ENCODE data around the gene TREML1.
"Not testable (repeated sequence)": the region's sequence is repeated elsewhere in the genome, so short reads cannot be mapped to it uniquely, and the experiment has no call there.

TREML1 gene

DNA sequence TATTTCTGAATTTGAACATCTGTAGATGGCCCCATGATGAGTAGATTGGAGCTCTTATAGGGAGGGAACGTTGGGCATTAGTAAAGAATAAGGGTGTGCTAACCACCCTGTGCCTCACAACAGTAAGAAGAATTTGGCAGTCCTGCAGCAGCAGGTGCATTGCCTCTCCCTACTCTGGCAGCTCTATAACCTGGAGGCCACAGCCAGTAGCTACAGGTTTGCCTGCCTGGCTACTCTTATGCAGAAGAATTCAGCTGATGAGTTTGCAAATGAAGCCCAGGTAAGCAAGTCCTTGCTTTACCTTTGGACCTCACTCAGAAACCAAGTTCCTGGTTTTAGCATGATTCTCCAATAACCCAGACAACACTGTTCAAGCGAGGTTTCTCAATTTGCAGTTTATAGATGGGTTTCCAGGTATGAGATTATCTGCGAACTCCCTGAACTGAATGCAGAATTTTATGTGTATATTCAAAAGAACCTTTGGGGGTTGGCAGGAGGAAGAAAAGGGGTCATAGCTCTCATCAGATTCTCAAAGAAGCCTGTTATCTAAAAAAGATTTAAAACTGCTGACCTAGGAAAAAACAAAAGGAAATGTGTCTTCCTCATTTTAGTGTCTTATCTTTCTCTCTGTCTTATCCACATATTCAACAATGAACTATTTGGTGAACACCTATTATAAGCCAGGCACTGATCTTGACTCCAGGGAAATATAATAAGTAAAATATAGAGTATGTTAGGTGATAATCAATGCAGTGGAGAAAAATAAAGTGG, 18.9 kb downstream of the TREML1 start:
- DNase-seq, result no peak

DNA sequence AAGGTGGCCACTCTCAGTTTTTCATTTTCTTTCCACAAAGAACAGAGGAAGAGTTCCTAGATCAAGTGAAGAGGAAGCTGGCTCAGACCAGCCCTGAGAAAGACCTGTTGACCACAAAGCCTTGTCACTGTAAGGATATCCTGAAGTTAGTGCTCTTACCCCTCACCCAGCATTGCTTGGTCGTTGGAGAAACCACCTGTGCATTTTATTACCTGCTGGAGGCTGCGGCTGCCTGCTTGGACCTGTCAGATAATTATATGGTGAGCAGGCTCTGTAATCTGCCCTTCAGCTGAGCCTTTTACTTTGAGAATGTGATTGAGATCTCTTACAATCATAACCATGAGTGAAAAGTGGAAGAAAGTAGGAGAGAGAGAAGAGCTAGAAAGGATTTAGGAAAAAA, 21.9 kb downstream of the TREML1 start:
- DNase-seq, result no peak

DNA sequence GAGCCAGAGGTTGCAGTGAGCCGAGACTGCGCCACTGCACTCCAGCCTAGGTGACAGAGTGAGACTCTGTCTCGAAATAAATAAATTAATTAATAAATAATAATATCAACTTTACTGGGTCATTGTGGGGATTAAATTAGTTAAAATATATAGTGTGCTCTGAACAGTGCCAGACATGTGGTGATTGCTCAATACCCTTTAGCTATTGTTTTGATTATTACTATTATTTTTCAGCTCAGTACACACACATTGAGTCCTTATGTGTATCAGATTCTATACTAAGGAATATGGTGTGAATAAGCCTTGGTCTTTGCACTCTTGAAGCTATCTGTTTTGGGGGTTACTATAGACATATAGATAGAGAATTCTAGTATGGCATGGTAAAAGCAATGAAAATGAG, 28.9 kb downstream of the TREML1 start:
- DNase-seq, result no peak

DNA sequence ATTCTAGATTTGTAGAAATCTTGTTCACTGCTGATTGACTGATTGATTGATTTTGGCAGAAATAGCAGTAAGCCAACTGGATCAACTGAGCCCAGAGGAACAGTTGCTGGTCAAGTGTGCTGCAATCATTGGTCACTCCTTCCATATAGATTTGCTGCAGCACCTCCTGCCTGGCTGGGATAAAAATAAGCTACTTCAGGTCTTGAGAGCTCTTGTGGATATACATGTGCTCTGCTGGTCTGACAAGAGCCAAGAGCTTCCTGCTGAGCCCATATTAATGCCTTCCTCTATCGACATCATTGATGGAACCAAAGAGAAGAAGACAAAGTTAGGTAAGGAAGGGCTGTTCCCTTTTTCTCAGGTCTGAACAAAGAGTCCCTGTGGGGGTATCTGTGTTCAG, 31.2 kb downstream of the TREML1 start:
- no peak for DNase-seq

DNA sequence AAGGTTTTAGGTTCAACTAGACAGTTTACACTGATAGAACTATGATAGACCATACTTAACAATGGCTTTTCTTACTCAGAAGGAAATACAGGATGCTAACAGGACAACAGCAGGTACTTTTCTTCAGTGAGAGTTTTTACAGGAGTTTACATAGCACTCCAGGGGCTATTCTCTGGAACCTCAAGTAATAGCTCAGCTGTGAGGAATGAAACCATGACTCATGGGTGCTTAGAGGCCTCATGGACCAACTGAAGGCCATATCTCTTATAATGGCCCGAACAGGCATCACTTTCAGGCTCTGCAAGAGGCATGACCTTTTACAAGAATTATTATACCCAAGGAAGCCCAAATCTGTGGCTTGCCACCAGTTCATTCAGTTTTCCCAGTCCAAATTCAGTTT, 31.8 kb downstream of the TREML1 start:
- no peak for DNase-seq

DNA sequence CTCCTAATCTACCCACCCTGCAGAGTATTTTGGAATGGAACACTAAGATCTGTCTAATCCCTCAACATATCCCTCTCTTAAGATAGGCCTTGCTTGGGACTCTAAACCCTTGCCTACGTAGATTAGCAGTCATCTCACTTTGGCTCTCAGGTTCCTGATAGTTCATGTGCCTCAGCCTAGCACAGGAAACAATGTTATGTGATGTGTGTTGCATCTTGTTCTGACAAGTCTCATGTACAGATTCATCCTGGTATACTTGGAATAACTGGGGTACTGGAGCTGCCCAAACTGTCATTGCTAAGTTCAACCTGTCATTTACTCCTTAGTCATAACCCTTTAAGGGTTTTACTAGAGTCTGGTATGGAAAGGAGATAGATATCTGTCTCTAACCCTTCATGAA, 34.1 kb downstream of the TREML1 start:
- no peak for DNase-seq

DNA sequence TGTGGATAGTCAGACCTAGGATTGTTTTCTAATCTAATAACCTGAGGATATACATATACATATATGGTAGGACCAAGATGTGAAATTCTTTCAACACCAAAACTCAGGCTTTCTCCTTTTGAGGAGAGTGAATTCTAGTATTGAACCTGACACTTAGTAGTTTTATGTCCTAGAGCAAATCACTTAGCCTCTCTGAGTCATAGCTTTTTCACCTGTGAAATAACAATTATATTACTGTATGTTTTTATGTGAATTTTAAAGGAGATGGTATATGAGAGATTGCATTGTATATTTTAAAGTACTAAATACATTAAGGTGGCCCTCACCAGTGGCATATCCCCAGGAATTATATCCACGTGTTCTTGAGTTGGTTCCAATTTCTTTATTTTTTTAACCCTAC, 34.6 kb downstream of the TREML1 start:
- no peak for DNase-seq

DNA sequence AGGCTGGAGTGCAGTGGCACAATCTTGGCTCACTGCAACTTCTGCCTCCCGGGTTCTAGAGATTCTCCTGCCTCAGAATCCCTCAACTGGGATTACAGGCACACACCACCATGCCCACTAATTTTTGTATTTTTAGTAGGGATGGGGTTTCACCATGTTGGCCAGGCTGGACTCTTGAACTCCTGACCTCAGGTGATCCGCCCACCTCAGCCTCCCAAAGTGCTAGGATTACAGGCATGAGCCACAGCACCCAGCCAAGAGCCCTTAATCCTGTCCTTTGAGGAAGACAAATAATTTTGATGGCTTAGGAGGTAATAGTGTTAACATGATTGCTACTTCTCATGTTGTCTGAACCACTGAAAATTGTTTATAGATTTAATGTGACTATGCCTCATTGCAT, 39.1 kb downstream of the TREML1 start:
- not testable (repeated sequence) for DNase-seq

DNA sequence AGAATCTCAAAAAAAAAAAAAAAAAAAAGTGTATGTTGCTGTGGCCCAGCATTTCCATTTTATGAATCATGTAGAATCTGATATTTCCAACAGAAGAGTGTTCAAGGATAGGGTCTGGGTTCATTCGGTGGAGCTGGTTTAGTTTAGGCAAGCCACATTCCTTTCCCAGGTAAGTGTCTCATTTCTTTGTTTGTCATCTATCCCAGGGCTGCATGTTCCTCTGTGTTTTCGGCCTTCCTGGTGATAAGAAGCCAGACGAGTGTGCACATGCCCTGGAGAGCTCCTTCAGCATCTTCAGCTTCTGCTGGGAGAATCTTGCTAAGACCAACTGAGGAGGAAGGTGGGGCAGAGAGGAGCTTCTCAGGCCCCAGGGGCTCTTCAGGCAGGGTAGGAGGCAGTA, 43.1 kb downstream of the TREML1 start:
- no peak for DNase-seq

DNA sequence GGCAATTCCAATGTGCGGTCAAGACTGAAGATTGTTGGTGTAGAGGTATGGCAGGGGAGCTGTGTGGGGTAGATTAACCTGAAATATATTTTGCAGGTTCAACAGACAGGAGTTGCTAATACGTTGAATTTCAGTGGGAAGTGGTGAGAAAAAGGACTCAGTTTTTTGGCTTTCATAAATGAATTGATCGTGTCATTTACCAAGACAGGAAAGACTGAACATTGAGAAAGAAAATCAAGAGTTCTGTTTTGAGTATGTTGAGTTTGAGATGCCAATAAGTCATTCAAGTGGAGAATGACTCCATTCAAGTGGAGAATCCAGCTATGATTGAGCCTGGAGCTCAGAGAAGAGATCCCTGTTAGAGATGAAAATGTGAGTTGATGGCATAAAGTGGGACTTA, 50.3 kb downstream of the TREML1 start:
- DNase-seq, result no peak

DNA sequence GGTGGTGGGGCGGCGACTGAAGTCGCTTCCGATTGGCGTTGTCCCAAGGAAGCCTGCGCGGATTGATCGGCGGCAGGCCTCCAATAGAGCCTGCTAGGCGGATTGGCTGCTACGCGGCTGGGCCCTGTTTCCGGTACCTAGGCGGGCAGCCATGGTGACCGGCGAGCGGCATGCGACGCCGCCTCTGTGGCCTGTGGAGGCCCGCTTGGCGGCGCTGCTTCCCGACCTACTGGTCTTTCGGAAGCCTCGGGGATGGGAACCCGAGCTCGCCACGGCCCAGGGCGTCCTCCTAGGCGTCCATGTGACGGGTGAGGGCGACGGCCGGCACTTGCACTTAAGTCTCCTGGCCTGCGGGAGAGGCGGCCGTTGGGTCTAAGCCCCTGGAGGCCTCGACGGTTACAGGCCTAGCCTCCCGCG, 53.3 kb downstream of the TREML1 start:
- no peak for DNase-seq

All from GOT3 (cell line).